BJ (cell line): ENCODE results near the gene CD4. TPM values are rescaled to one million over a fixed set of nuclear protein-coding genes. Genes with fewer than 3 reads are reported as not detected.
A peak's percentile ranks its signal among the peaks of the same experiment; 100 is the strongest.

ENCODE experiments used
- CTCF ChIA-PET: fragments of 350-600 bp; formaldehyde crosslinking; extraction: SDS; loops from one replicate; lab custom pipeline; 2021; ENCODE audit warnings: antibody characterized with exemption, inconsistent platforms; lab: Yijun Ruan, JAX
- POLR2A ChIA-PET: fragments of 300-600 bp; sonication (Branson Sonifier 250); formaldehyde crosslinking; extraction: SDS; loops from one replicate; lab custom pipeline; 2021; ENCODE audit warnings: antibody characterized with exemption; lab: Charles Lee
- DNase-seq: peaks from one replicate; pipeline ENCODE4 v3.0.0-alpha.2; 2011; ENCODE audit warnings: low read depth
- H3K27me3 ChIP-seq: 2 replicates; pipeline ENCODE4 v1.6.0; 2011; ENCODE audit warnings: low read length; ENCODE audit not compliant: control insufficient read depth, insufficient read depth
- H3K36me3 ChIP-seq: 2 replicates; pipeline ENCODE4 v1.5.1; 2011; ENCODE audit warnings: low read length; ENCODE audit not compliant: control insufficient read depth, insufficient read depth
- H3K4me3 ChIP-seq: 2 replicates; pipeline ENCODE4 v1.5.1; 2011; ENCODE audit warnings: low read depth, mild to moderate bottlenecking, control low read depth, low read length
- polyA plus RNA-seq: library from polyadenylated mRNA; depleted of rRNA; stranded (reverse); fragments of >200 nt; gene quantifications from 2 replicates; pipeline ENCODE4 v1.2.3, GENCODE V29; 2011
- TF ChIP-seq, protein P1 (sequence below): IDR thresholded peaks from 2 replicates; pipeline ENCODE4 v1.5.1; 2011; ENCODE audit warnings: low read depth, mild to moderate bottlenecking, control low read depth, inconsistent platforms, low read length, moderate library complexity; ENCODE audit not compliant: insufficient read depth

CD4 gene
- polyA plus RNA-seq, 1 experiment = 0.42 TPM

DNA sequence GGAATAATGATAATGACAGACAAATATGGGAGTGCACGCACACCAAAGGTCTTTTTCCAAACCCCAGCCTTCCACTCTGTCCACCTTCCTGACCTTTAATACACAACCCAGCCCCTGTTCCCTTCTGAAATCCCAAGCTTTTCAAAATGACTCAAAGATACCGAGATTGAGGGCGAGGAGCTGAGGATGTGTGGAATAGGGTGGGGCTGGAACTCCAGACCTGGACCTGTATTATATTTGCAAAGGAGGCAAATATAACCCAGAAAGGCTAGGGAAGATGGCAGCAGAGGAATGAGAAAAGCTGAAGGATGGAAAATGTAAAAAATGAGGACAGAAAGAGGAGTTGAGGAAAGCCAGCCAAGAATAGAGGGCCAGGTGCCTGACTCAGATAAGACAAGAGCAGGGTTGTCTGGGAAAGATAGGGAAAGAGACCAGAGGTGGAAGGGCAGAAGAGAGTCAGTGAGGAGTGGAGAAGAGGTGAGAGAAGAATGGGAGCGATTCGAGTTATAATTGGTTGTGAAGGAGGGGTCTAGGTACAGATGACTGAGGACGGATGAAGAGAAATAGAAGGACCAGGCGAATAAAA is 24.2 kb upstream of the CD4 start:
- ChIA-PET POLR2A (interaction anchor here (1.0 to 1.5 kb wide), 3 partner anchors 13 to 56 kb away, joined by 3 to 8 read pairs (median 5); no protein-coding TSS in a partner anchor), CTCF (interaction anchor here (1.2 to 5.6 kb wide), 7 partner anchors 12 to 103 kb away, joined by 4 to 103 read pairs (median 9); partner anchors contain the start of genes MLF2 and ZNF384)
- Histone ChIP-seq H3K4me3 (no peak overlapping the region), H3K36me3 (peaks cover 4% of the 10 kb centered on the region), H3K27me3 (no peaks in the 10 kb centered on the region)
- DNase-seq = no peak
- TF ChIP-seq, protein P1, sequence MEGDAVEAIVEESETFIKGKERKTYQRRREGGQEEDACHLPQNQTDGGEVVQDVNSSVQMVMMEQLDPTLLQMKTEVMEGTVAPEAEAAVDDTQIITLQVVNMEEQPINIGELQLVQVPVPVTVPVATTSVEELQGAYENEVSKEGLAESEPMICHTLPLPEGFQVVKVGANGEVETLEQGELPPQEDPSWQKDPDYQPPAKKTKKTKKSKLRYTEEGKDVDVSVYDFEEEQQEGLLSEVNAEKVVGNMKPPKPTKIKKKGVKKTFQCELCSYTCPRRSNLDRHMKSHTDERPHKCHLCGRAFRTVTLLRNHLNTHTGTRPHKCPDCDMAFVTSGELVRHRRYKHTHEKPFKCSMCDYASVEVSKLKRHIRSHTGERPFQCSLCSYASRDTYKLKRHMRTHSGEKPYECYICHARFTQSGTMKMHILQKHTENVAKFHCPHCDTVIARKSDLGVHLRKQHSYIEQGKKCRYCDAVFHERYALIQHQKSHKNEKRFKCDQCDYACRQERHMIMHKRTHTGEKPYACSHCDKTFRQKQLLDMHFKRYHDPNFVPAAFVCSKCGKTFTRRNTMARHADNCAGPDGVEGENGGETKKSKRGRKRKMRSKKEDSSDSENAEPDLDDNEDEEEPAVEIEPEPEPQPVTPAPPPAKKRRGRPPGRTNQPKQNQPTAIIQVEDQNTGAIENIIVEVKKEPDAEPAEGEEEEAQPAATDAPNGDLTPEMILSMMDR = no peak

DNA sequence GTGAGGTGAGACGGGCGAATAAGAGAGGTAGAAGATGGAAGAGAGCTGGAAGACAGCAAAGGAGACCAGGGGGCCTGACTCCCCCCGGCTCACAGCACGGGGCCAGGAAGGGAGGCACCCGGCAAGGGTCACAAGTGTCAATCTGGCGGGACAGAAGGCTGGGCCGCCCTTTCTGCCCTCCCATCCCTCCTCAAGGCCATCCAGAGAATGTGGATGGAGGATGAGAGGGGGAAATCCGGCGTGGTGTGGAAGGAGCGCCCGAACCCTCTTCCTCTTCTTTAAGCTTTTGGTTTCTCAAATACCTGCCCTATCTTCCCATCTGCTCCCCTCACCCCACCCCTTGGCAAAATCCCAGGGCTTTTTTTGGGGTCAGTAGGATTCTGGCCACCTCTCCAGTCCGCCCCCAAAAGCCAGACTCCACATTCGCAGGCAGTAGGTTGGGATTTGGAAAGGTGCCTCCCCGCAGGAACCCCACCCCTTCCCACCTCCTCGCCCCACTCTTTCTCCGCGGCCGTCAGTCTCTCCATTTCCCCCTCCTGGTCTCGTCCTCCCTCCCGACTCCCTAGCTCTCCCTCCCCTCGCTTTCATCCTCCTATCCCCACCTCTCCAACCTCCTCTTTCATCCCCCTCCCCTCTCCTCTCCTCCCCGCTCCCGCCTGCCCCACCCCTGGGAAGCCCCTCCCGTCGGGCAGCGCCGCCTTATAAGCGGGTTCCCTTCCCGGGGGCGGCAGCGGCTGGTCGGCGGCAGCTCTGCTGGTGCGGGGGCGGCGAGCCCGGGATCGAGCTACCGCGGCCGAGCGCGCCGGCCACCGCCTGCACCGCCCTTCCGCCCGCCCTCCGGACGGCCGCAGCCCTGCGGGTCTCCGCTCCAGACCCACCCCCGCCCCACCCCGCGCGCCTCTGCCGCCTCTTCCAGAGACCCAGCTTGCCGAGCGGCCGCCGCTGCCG is 23.4 kb upstream of the CD4 start, which contains the start of gene PTMS:
Gene PTMS (plus strand): TSS at position 730 of the 948 bp plus-strand sequence. CDS start 343 bp downstream, outside the sequence.
- peak; percentile 59 for DNase-seq
- Histone ChIP-seq H3K36me3 (peaks cover 10% of the 10 kb centered on the region), H3K27me3 (no peaks in the 10 kb centered on the region), H3K4me3 (peak within 1 kb of the TSS; percentile 59)
- POLR2A ChIA-PET = interaction anchor here (0.6 to 1.9 kb wide), 9 partner anchors 12 to 163 kb away, joined by 3 to 18 read pairs (median 4); partner anchors contain the start of genes MLF2 and ZNF384
- TF ChIP-seq, protein P1 = no peak
- CTCF ChIA-PET = interaction anchor here (0.9 to 5.6 kb wide), 19 partner anchors 9 to 213 kb away, joined by 3 to 103 read pairs (median 6); partner anchors contain the start of genes CDCA3, MLF2, USP5 and ZNF384

DNA sequence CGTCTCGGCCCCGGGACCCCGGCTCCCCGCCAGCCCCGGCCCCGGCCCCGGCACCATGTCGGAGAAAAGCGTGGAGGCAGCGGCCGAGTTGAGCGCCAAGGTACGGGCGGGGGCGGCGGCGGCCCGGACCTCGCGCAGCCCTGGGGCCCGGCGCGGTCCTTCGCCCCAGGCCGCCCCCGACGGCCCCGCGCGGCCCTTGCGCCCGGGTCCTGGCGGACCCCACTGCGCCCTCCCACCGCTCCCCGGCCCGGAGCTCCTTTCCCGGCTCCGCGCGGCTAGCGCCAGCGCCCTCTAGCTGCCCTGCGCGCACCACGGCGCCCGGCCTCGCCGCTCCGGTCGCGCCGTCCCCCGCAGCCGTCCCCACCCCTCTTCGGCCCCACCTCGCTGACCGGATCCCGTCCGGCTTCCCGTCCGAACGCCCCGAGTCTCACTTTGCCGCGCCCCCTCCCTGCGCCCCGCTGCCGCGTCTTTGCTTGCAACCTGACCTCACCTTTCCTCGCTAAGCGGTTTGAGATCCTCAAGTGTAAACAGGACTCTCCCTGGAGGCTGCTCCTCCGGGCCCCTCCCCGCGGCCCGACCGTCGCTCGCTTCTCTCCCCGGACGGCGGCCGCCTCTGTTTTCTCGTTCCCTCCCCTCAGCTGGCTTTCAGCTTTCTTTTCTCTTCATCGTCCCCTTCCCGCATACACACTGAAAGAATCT is 22.5 kb upstream of the CD4 start:
- DNase-seq = no peak
- TF ChIP-seq, protein P1 = peak; percentile 38; the same call in 1 of the 2 replicates
- ChIA-PET CTCF (interaction anchor here (0.6 to 5.6 kb wide), 23 partner anchors 8 to 256 kb away, joined by 3 to 103 read pairs (median 5); partner anchors contain the start of genes CDCA3, MLF2, USP5 and ZNF384), POLR2A (interaction anchor here (0.9 to 1.9 kb wide), 3 partner anchors 12 to 77 kb away, joined by 4 to 18 read pairs (median 14); partner anchors contain the start of genes MLF2 and ZNF384)
- Histone ChIP-seq H3K4me3 (peak overlapping the region; percentile 59), H3K36me3 (peaks cover 13% of the 10 kb centered on the region), H3K27me3 (no peaks in the 10 kb centered on the region)

GRCh38 chr12:6767353-6768319 is 21.7 kb upstream of the CD4 start:
- ChIA-PET POLR2A (interaction anchor here (1.7 to 1.9 kb wide), 2 partner anchors 14 to 78 kb away, joined by 14 to 18 read pairs; partner anchors contain the start of genes MLF2 and ZNF384), CTCF (interaction anchor here (0.6 to 5.6 kb wide), 18 partner anchors 7 to 255 kb away, joined by 3 to 103 read pairs (median 6); partner anchors contain the start of genes MLF2 and ZNF384)
- Histone ChIP-seq H3K27me3 (no peaks in the 10 kb centered on the region), H3K4me3 (peak overlapping the region; percentile 59), H3K36me3 (peaks cover 13% of the 10 kb centered on the region)
- DNase-seq = no peak
- TF ChIP-seq, protein P1 = no peak
